ENCODE results near the gene LRRC8E.

DNA sequence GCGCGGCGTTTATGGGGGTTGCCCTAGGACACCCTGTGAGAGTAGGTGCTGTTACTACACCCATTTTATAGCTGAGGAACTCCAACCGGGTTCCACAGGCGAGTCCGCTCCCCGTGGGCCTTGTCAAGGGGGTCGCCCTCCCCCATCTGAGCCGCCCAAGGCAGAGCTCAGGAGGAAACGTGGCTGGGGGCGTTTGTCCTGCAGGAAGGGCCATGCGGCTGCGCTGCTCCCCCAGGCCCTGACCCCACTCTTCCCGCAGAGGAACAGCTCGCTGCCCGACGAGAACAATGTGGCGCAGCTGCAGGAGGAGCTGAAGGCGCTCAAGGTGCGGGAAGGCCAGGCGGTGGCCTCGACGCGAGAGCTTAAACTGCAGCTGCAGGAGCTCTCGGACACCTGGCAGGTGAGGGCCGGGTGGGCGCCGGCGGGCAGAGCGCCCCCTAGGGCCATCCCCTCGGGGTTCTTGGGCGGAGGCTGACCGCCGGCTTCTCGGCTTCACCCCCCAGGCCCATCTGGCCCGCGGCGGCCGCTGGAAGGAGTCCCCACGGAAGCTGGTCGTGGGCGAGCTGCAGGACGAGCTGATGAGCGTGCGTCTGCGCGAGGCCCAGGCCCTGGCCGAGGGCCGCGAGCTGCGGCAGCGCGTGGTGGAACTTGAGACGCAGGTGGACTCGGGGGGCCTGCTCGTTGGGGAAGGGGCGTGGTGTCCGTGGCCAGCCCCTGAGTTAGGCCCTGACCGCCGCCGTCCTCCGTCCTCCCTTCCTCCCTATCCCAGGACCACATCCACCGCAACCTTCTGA is 26.5 kb upstream of the LRRC8E start:
- no peak for TF ChIP-seq EZH2 (IDR thresholded peaks at IDR 0.05)
- TF ChIP-seq POLR2AphosphoS5 (IDR thresholded peaks at IDR 0.05; ENCODE audit: borderline replicate concordance, low read depth, low read length), result no peak
- TF ChIP-seq FOXP2 (optimal IDR thresholded peaks at IDR 0.05; ENCODE audit: control extremely low read depth, extremely low read length, insufficient read depth), result no peak
